Osteoblast (primary cell): Measurements from ENCODE around the gene NPVF. TPM values are rescaled to one million over a fixed set of nuclear protein-coding genes. Genes with fewer than 3 reads are reported as not detected.

ENCODE experiments used
- DNase-seq: peaks from one replicate; pipeline ENCODE4 v3.0.0; 2011; ENCODE audit warnings: low spot score, mixed read lengths; ENCODE audit not compliant: insufficient read length; ENCODE audit errors: missing footprints
- H2AFZ ChIP-seq: 2 replicates; pipeline ENCODE4 v1.6.0; 2011; ENCODE audit warnings: mild to moderate bottlenecking, low read length
- H3K27ac ChIP-seq: 2 replicates; pipeline ENCODE4 v1.5.1; 2011; ENCODE audit warnings: mild to moderate bottlenecking, low read depth, low read length, moderate library complexity
- H3K27me3 ChIP-seq: 2 replicates; pipeline ENCODE4 v1.6.0; 2012; ENCODE audit warnings: mild to moderate bottlenecking, control low read depth, inconsistent platforms, low read length, moderate library complexity; ENCODE audit not compliant: insufficient read depth
- H3K36me3 ChIP-seq: 2 replicates; pipeline ENCODE4 v1.5.1; 2011; ENCODE audit warnings: mild to moderate bottlenecking, low read length, control low read depth, moderate library complexity; ENCODE audit not compliant: insufficient read depth
- H3K4me1 ChIP-seq: 2 replicates; pipeline ENCODE4 v1.5.1; 2011; ENCODE audit warnings: mild to moderate bottlenecking, low read length, control low read depth, moderate library complexity; ENCODE audit not compliant: insufficient read depth
- H3K4me2 ChIP-seq: 2 replicates; pipeline ENCODE4 v1.6.0; 2011; ENCODE audit warnings: mild to moderate bottlenecking, low read length; ENCODE audit not compliant: insufficient read depth
- H3K4me3 ChIP-seq: fragments of 200-600 bp; sonication (generic); 3 replicates; pipeline ENCODE4 v1.5.1; 2012; ENCODE audit warnings: mild to moderate bottlenecking, low read length, inconsistent platforms; ENCODE audit not compliant: insufficient read depth
- H3K79me2 ChIP-seq: 2 replicates; pipeline ENCODE4 v1.6.0; 2012; ENCODE audit warnings: mild to moderate bottlenecking, low read length, control low read depth, inconsistent platforms; ENCODE audit not compliant: insufficient read depth
- H3K9me3 ChIP-seq: 2 replicates; pipeline ENCODE4 v1.5.1; 2011; ENCODE audit warnings: low read depth, low read length, control low read depth
- H4K20me1 ChIP-seq: 2 replicates; pipeline ENCODE4 v1.6.0; 2012; ENCODE audit warnings: mild to moderate bottlenecking, low read length, control low read depth; ENCODE audit not compliant: insufficient read depth
- small RNA-seq: library from RNA; depleted of rRNA; stranded (forward); fragments of <200 nt; gene quantifications from one replicate; pipeline ENCODE3, GENCODE V24; 2012
- total RNA-seq: library from RNA; depleted of rRNA; stranded (reverse); fragments of >200 nt; gene quantifications from 2 replicates; pipeline ENCODE4 v1.2.3, GENCODE V29; 2012
- TF ChIP-seq, protein P1 (sequence below): IDR thresholded peaks from 2 replicates; pipeline ENCODE4 v1.5.1; 2011; ENCODE audit warnings: mild to moderate bottlenecking, low read depth, low read length, moderate library complexity; ENCODE audit errors: extremely low read depth

Gene NPVF
- total RNA-seq, 1 donor: not detected

DNA sequence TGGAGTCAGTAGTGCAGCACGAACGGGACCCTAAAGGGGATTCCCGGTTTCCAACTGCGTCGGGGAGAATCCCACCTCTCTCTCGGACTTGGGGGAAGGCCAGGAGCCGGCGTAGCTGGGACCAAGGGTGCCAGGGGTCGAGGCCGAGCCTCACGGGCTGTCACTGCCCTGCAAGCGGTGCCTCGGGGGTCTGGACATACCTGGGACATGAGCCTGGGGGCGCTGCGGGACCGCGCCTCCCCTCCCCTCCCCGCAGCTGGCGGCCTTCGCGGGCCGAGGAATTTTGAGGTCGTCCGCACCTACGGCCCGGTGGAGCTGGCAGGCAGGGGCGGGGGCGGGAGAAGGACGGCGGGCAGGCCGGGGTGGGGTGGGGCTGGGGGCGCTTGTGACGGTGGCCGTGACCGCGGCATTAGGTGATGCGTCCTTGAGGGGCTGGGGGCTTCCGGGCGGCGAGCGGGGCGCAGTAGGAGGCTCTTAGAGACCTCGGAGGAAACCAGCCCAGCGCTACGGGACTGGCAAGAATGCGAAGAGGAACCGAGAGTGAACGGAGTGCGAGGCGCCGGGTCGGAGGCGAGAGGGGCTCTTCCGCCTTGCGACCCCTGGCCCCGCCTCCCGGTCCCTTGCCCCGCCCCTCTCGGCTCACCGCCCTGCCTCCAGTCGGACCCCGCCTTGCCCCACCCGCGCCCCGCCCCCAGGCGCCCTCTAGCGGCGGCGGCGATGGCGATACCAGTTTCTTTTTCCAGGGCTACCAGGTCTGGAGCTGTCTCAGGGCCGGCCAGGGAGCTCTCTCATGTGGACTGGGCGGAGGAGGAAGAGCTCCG lies 48.3 kb downstream of the NPVF start:
- TF ChIP-seq, protein P1, sequence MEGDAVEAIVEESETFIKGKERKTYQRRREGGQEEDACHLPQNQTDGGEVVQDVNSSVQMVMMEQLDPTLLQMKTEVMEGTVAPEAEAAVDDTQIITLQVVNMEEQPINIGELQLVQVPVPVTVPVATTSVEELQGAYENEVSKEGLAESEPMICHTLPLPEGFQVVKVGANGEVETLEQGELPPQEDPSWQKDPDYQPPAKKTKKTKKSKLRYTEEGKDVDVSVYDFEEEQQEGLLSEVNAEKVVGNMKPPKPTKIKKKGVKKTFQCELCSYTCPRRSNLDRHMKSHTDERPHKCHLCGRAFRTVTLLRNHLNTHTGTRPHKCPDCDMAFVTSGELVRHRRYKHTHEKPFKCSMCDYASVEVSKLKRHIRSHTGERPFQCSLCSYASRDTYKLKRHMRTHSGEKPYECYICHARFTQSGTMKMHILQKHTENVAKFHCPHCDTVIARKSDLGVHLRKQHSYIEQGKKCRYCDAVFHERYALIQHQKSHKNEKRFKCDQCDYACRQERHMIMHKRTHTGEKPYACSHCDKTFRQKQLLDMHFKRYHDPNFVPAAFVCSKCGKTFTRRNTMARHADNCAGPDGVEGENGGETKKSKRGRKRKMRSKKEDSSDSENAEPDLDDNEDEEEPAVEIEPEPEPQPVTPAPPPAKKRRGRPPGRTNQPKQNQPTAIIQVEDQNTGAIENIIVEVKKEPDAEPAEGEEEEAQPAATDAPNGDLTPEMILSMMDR: peak; percentile 44
- no peak overlapping the region for H3K27ac ChIP-seq

DNA sequence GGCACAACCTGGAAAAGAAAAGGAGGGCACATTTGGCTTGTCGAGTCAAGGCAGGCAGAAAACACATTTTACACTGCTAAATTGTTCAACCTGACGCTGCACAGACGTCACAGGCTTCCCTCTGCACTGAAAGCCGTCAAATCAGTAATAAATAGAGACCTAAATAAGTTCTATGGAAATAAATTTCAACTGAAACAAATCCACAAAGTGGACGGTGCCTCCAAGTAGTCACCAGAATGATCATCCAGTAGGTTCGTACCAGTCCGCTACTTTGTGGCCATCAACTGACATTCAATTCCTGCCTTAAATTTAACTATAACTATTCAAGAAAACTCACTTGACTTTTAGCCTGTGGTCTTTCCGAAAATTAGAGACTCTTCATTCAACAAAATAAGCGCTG lies 49.0 kb downstream of the NPVF start:
- Histone ChIP-seq H4K20me1 (no peaks in the 10 kb centered on the region), H3K4me3 (peak overlapping the region; percentile 71), H3K4me2 (peak overlapping the region; percentile 89), H3K79me2 (no peaks in the 10 kb centered on the region), H3K4me1 (peaks cover 4% of the 10 kb centered on the region), H3K9me3 (no peaks in the 10 kb centered on the region), H3K27ac (no peak overlapping the region), H3K27me3 (peaks cover 11% of the 10 kb centered on the region), H3K36me3 (no peaks in the 10 kb centered on the region), H2AFZ (peak overlapping the region; percentile 85)
- TF ChIP-seq, protein P1: no peak
- DNase-seq: no peak

More for the DNA sequence above, 48.3 kb downstream of the NPVF start:
- Histone ChIP-seq H3K79me2 (no peaks in the 10 kb centered on the region), H3K4me3 (peak overlapping the region; percentile 71), H2AFZ (peak overlapping the region; percentile 96), H4K20me1 (no peaks in the 10 kb centered on the region), H3K4me1 (peaks cover 4% of the 10 kb centered on the region), H3K9me3 (no peaks in the 10 kb centered on the region), H3K36me3 (no peaks in the 10 kb centered on the region), H3K27me3 (peaks cover 11% of the 10 kb centered on the region), H3K4me2 (peak overlapping the region; percentile 89)
- DNase-seq: peak; percentile 96

Small RNA genes lying within 50 kb of the gene (small RNA-seq; reads per million reads assigned to genes)
- gene RF00012: not detected

Other genes starting within 250 kb of the NPVF start
- gene OSBPL3, start 248.3 kb downstream of the NPVF start, total RNA-seq: 30.8 and 37.7 TPM in 2 replicates
- 21.5 and 22.8 TPM in 2 replicates for gene CYCS, start 103.2 kb downstream of the NPVF start, total RNA-seq